Fibroblast of peridontal ligament (primary cell): ENCODE results near the gene TUBA8.
"Not testable (repeated sequence)": the region's sequence is repeated elsewhere in the genome, so short reads cannot be mapped to it uniquely, and the experiment has no call there.

ENCODE experiments used
- DNase-seq: peaks from one replicate; pipeline ENCODE4 v3.0.0-alpha.2; 2010; ENCODE audit errors: extremely low read depth

TUBA8 gene

GRCh38 chr22:18172776-18173175 lies 62.2 kb downstream of the TUBA8 start:
- DNase-seq, result not testable (repeated sequence)

- not testable (repeated sequence) for DNase-seq
Measured at GRCh38 chr22:18173441-18173840, 62.8 kb downstream of the TUBA8 start.
